SU-DHL-6 (cell line): ENCODE results near the gene ADAMTS15.

Experiments used
- H2AFZ ChIP-seq: fragments of 200-600 bp; sonication (generic); 2 replicates; pipeline ENCODE4 v1.6.1; 2014; ENCODE audit warnings: low read depth, mild to moderate bottlenecking, moderate library complexity, mixed read lengths, antibody characterized with exemption, low read length; ENCODE audit not compliant: severe bottlenecking
- H3F3A ChIP-seq: fragments of 200-600 bp; shearing (Covaris generic); 2 replicates; pipeline ENCODE4 v1.6.0; 2016; ENCODE audit warnings: antibody characterized with exemption, mild to moderate bottlenecking; ENCODE audit not compliant: insufficient read depth
- H3K27ac ChIP-seq: fragments of 200-600 bp; sonication (generic); 2 replicates; pipeline ENCODE4 v1.5.1; 2016; ENCODE audit warnings: low read depth, mild to moderate bottlenecking, low read length, moderate library complexity, mixed read lengths
- H3K27me3 ChIP-seq: fragments of 200-600 bp; sonication (generic), shearing (Covaris generic); 2 replicates; pipeline ENCODE4 v1.6.0; 2014; ENCODE audit warnings: mild to moderate bottlenecking, low read length
- H3K36me3 ChIP-seq: fragments of 200-600 bp; sonication (generic); 2 replicates; pipeline ENCODE4 v1.6.1; 2014; ENCODE audit warnings: mild to moderate bottlenecking, low read length, mixed read lengths
- H3K4me2 ChIP-seq: fragments of 300-600, 200-600 bp; shearing (Covaris generic), sonication (generic); 2 replicates; pipeline ENCODE4 v1.6.0; 2014; ENCODE audit warnings: low read length, low read depth, mild to moderate bottlenecking; ENCODE audit not compliant: poor library complexity, severe bottlenecking
- H3K4me3 ChIP-seq: fragments of 200-600 bp; sonication (generic); 2 replicates; pipeline ENCODE4 v1.5.1; 2014; ENCODE audit warnings: antibody characterized with exemption, low read length, mild to moderate bottlenecking, mixed read lengths; ENCODE audit not compliant: insufficient read depth, poor library complexity, severe bottlenecking
- H3K79me2 ChIP-seq: fragments of 200-600 bp; sonication (generic); 2 replicates; pipeline ENCODE4 v1.6.1; 2014; ENCODE audit warnings: mild to moderate bottlenecking, low read length, moderate library complexity; ENCODE audit not compliant: insufficient read depth
- H3K9ac ChIP-seq: fragments of 200-600 bp; sonication (generic); 2 replicates; pipeline ENCODE4 v1.7.0; 2014; ENCODE audit warnings: mild to moderate bottlenecking, low read length
- H3K9me2 ChIP-seq: fragments of 200-600 bp; sonication (generic); replicated peaks from 2 replicates; pipeline ENCODE4 v1.6.1; 2014; ENCODE audit warnings: low read length; ENCODE audit not compliant: insufficient read depth
- H3K9me3 ChIP-seq: fragments of 200-600 bp; sonication (generic); 2 replicates; pipeline ENCODE4 v1.6.1; 2014; ENCODE audit warnings: low read length, mixed read lengths; ENCODE audit not compliant: insufficient read depth
- H4K20me1 ChIP-seq: fragments of 200-600 bp; sonication (generic); 2 replicates; pipeline ENCODE4 v1.6.1; 2014; ENCODE audit warnings: low read depth, mild to moderate bottlenecking, antibody characterized with exemption, low read length, moderate library complexity, mixed read lengths
- CTCF ChIP-seq: fragments of 200-600 bp; sonication (generic); IDR thresholded peaks from one replicate; pipeline ENCODE4 v1.5.1; 2017; ENCODE audit warnings: antibody characterized with exemption, mild to moderate bottlenecking, low read length, moderate library complexity; ENCODE audit not compliant: insufficient read depth, poor library complexity, severe bottlenecking
- EZH2phosphoT487 ChIP-seq: fragments of 200-600 bp; sonication (generic), shearing (Covaris generic); conservative IDR thresholded peaks from 2 replicates; pipeline ENCODE4 v1.6.1; 2018; ENCODE audit warnings: mild to moderate bottlenecking, antibody characterized with exemption, low read length, moderate library complexity, mixed read lengths

Gene ADAMTS15

GRCh38 chr11:130523166-130523565 lies 74.7 kb downstream of the ADAMTS15 start:
- TF ChIP-seq EZH2phosphoT487 (no peak), CTCF (no peak)
- Histone ChIP-seq H3K27me3 (no peaks in the 10 kb centered on the region), H3K27ac (no peak overlapping the region), H3K9ac (no peak overlapping the region), H3K36me3 (no peaks in the 10 kb centered on the region), H3K9me2 (no peaks in the 10 kb centered on the region), H3K4me3 (no peak overlapping the region), H3K79me2 (no peaks in the 10 kb centered on the region), H3K9me3 (no peaks in the 10 kb centered on the region), H3K4me2 (no peak overlapping the region), H2AFZ (no peak overlapping the region), H4K20me1 (no peaks in the 10 kb centered on the region), H3F3A (no peaks in the 10 kb centered on the region)

GRCh38 chr11:130523609-130524008 lies 75.2 kb downstream of the ADAMTS15 start:
- Histone ChIP-seq H3K9me3 (no peaks in the 10 kb centered on the region), H3K36me3 (no peaks in the 10 kb centered on the region), H3K4me3 (no peak overlapping the region), H4K20me1 (no peaks in the 10 kb centered on the region), H3K4me2 (no peak overlapping the region), H3K27me3 (no peaks in the 10 kb centered on the region), H3K27ac (no peak overlapping the region), H3K9me2 (no peaks in the 10 kb centered on the region), H3K9ac (no peak overlapping the region), H3F3A (no peaks in the 10 kb centered on the region), H2AFZ (no peak overlapping the region), H3K79me2 (no peaks in the 10 kb centered on the region)
- TF ChIP-seq CTCF = no peak
- no peak for TF ChIP-seq EZH2phosphoT487

- H3K36me3 ChIP-seq = no peaks in the 10 kb centered on the region
- H3K9me2 ChIP-seq = no peaks in the 10 kb centered on the region
- no peaks in the 10 kb centered on the region for H4K20me1 ChIP-seq
- H3K79me2 ChIP-seq = no peaks in the 10 kb centered on the region
- H3K27ac ChIP-seq = no peak overlapping the region
- H3K27me3 ChIP-seq = no peaks in the 10 kb centered on the region
- H3K4me3 ChIP-seq = no peak overlapping the region
- TF ChIP-seq CTCF (no peak), EZH2phosphoT487 (no peak)
- H2AFZ ChIP-seq = no peak overlapping the region
- H3K4me2 ChIP-seq = no peak overlapping the region
- no peaks in the 10 kb centered on the region for H3F3A ChIP-seq
- no peaks in the 10 kb centered on the region for H3K9me3 ChIP-seq
- no peak overlapping the region for H3K9ac ChIP-seq
Measured at GRCh38 chr11:130524132-130524790, 75.8 kb downstream of the ADAMTS15 start.
